Body of pancreas (tissue), 4 donors: ENCODE data around the gene STAMBPL1.

Experiments used
- CTCF ChIP-seq, 7 experiments: fragments of 450-650 bp in 4 of 7; fragments of 200-600 bp in 3 of 7; sonication (generic) in 3 of 7; IDR thresholded peaks; one replicate each; pipeline ENCODE4 v1.5.1; 2016 to 2019; ENCODE audit warnings: antibody characterized with exemption in 7 of 7
- POLR2A ChIP-seq, 3 donors: fragments of 450-650 bp; IDR thresholded peaks; one replicate each; pipeline ENCODE4 v1.6.1; 2016; ENCODE audit warnings: antibody characterized with exemption in 3 of 3, mild to moderate bottlenecking in 2 of 3

DNA sequence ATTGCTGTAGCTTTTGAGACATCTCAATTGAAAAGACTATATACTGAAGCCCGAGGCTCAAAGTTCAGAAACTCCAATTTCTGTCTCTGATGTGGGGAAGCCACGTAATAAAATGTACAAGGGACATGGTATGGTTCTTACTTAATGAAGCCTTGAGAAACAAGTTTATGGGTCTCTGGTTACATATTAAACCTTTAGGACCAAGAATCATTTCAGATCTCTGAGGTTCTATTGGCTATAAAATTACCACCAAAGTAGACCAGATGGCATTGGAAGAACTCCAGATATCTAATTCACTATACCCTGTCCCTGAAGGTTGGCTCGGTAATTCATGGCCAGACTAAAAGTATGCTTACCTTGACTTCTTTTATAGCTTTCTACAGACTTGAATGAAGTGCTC, 23.7 kb downstream of the STAMBPL1 start:
- no peak for TF ChIP-seq CTCF (IDR thresholded peaks at IDR 0.05)
- TF ChIP-seq POLR2A (IDR thresholded peaks at IDR 0.05) = no peak
